H1 (cell line): ENCODE measurements around the gene RELL2.
"Not testable (repeated sequence)": the region's sequence is repeated elsewhere in the genome, so short reads cannot be mapped to it uniquely, and the experiment has no call there.

ENCODE experiments used
- CBX5 ChIP-seq: fragments of 300-800, 300-1000 bp; sonication (generic); IDR thresholded peaks from 2 replicates; pipeline ENCODE4 v1.7.1; 2016; ENCODE audit warnings: antibody characterized with exemption, low read length, low read depth
- CEBPB ChIP-seq: IDR thresholded peaks from 2 replicates; pipeline ENCODE4 v1.6.1; 2012; ENCODE audit warnings: low read depth, low read length
- CTCF ChIP-seq, 3 experiments: IDR thresholded peaks; 1 replicate in 2 of 3; 2 replicates in 1 of 3; pipeline versions ENCODE4 v1.5.1 to v1.6.1; 2011; ENCODE audit warnings: low read length in 3 of 3, mild to moderate bottlenecking in 3 of 3, inconsistent platforms in 2 of 3, low read depth in 1 of 3, moderate library complexity in 1 of 3; ENCODE audit not compliant: insufficient read depth in 1 of 3; ENCODE audit errors: control extremely low read depth in 1 of 3
- EGR1 ChIP-seq: IDR thresholded peaks from 2 replicates; pipeline ENCODE4 v1.6.1; 2011; ENCODE audit warnings: low read depth, low read length, borderline replicate concordance
- JUND ChIP-seq: IDR thresholded peaks from 2 replicates; pipeline ENCODE4 v1.6.1; 2011; ENCODE audit warnings: mild to moderate bottlenecking, improper control_type of control experiment, low read length
- MAFK ChIP-seq: IDR thresholded peaks from 2 replicates; pipeline ENCODE4 v1.6.1; 2012; ENCODE audit warnings: low read depth, mild to moderate bottlenecking, improper control_type of control experiment, low read length
- POLR2A ChIP-seq, 2 experiments: IDR thresholded peaks; 1 replicate in 1 of 2; 2 replicates in 1 of 2; pipeline ENCODE4 v1.6.1; 2011; ENCODE audit warnings: low read depth in 2 of 2, low read length in 2 of 2, mild to moderate bottlenecking in 2 of 2; ENCODE audit errors: control extremely low read depth in 1 of 2
- RAD21 ChIP-seq, 2 experiments: IDR thresholded peaks in 1 of 2; conservative IDR thresholded peaks in 1 of 2; 2 replicates each; pipeline ENCODE4 v1.6.1; 2011; ENCODE audit warnings: low read depth in 2 of 2, low read length in 2 of 2, improper control_type of control experiment in 1 of 2, inconsistent platforms in 1 of 2, mild to moderate bottlenecking in 1 of 2, moderate library complexity in 1 of 2
- SIN3A ChIP-seq, 2 experiments: IDR thresholded peaks in 1 of 2; conservative IDR thresholded peaks in 1 of 2; 2 replicates each; pipeline ENCODE4 v1.6.1; 2011 to 2012; ENCODE audit warnings: low read length in 2 of 2, improper control_type of control experiment in 1 of 2, low read depth in 1 of 2, mild to moderate bottlenecking in 1 of 2
- SP1 ChIP-seq: IDR thresholded peaks from 2 replicates; pipeline ENCODE4 v1.6.1; 2011; ENCODE audit warnings: low read depth, low read length

- not testable (repeated sequence) for TF ChIP-seq RAD21 (IDR thresholded peaks at IDR 0.05 in 1 of 2, conservative IDR thresholded peaks at IDR 0.05 in 1 of 2; ENCODE audit: low read depth in 2 of 2, low read length in 2 of 2); CEBPB; EGR1; CTCF (IDR thresholded peaks at IDR 0.05; ENCODE audit: control extremely low read depth in 1 of 3, insufficient read depth in 1 of 3, low read depth in 1 of 3, low read length in 3 of 3); POLR2A (IDR thresholded peaks at IDR 0.05; ENCODE audit: control extremely low read depth in 1 of 2, low read depth in 2 of 2, low read length in 2 of 2); JUND; SIN3A (conservative IDR thresholded peaks at IDR 0.05 in 1 of 2, IDR thresholded peaks at IDR 0.05 in 1 of 2; ENCODE audit: low read depth in 1 of 2, low read length in 2 of 2); MAFK; SP1; CBX5
Observed at GRCh38 chr5:141609921-141610320, 26.9 kb upstream of the RELL2 start.
